Ascending aorta (tissue), 2 donors: Measurements from ENCODE around the gene NOS1AP. TPM values are rescaled to one million over a fixed set of nuclear protein-coding genes. Genes with fewer than 3 reads are reported as not detected.

Experiments used
- DNase-seq, 2 donors: peaks; one replicate each; pipeline ENCODE4 v3.0.0-alpha.2; 2019; ENCODE audit warnings: low spot score in 2 of 2
- H3K27ac ChIP-seq, 2 donors: fragments of 200-600 bp; sonication (generic); one replicate each; pipeline ENCODE4 v1.5.1; 2016 to 2017; ENCODE audit warnings: mild to moderate bottlenecking in 1 of 2
- H3K27me3 ChIP-seq: fragments of 200-600 bp; sonication (generic); one replicate; pipeline ENCODE4 v1.5.1; 2017
- H3K36me3 ChIP-seq, 2 donors: fragments of 200-600 bp; sonication (generic); one replicate each; pipeline ENCODE4 v1.5.1; 2016
- H3K4me1 ChIP-seq, 2 donors: fragments of 200-600 bp; sonication (generic); one replicate each; pipeline ENCODE4 v1.5.1; 2016 to 2017; ENCODE audit warnings: mild to moderate bottlenecking in 1 of 2
- H3K4me3 ChIP-seq, 2 donors: fragments of 200-600 bp; sonication (generic); one replicate each; pipeline ENCODE4 v1.5.1; 2016 to 2017; ENCODE audit warnings: mild to moderate bottlenecking in 1 of 2
- H3K9me3 ChIP-seq, 2 donors: fragments of 200-600 bp; sonication (generic); one replicate each; pipeline ENCODE4 v1.5.1; 2016
- intact Hi-C: fragments of 100-400 bp; cut with DNase I; formaldehyde crosslinking; loops from one replicate; pipeline ENCODE4 v1.15.1; 2023
- total RNA-seq: library from RNA; depleted of rRNA; stranded (reverse); fragments of >200 nt; gene quantifications from one replicate; pipeline ENCODE4 v1.1.0, GENCODE V29; 2016
- TF ChIP-seq, protein P1 (sequence below), 3 experiments: fragments of 200-600 bp in 2 of 3; fragments of 450-650 bp in 1 of 3; sonication (generic) in 2 of 3; IDR thresholded peaks; one replicate each; pipeline ENCODE4 v1.5.1; 2016 to 2019; ENCODE audit warnings: antibody characterized with exemption in 3 of 3, mild to moderate bottlenecking in 1 of 3, moderate library complexity in 1 of 3

The NOS1AP gene
- total RNA-seq, 1 donor from 2014 or later = 5.0 TPM

DNA sequence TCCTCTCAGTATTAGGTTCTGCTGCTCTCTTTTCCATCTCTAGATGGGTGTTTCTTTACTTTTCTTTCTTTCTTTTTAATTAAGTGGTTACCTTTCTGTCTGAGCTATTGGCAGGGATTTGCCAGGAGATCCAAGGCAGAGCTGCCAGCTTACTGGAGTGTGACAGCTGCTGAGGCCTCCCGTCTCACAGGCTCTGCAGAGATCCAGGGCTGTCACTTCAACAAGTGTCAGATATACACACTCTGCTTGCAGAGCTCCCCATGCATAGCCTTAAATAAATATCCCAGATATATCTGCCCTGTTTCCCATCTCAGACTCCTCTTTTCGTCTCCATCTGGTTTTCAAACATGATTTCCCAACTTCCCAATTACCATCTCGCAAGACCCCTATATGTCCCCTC, 124.3 kb downstream of the NOS1AP start:
- intact Hi-C loops = no loop called here
- no peaks in the 10 kb centered on the region for H3K9me3 ChIP-seq
- peaks cover 0 to 3% of the 10 kb centered on the region in 2 donors for H3K4me1 ChIP-seq
- no peak overlapping the region for H3K27ac ChIP-seq
- H3K4me3 ChIP-seq = no peak overlapping the region
- H3K36me3 ChIP-seq = no peaks in the 10 kb centered on the region
- no peak for DNase-seq
- no peaks in the 10 kb centered on the region for H3K27me3 ChIP-seq
- TF ChIP-seq, protein P1, sequence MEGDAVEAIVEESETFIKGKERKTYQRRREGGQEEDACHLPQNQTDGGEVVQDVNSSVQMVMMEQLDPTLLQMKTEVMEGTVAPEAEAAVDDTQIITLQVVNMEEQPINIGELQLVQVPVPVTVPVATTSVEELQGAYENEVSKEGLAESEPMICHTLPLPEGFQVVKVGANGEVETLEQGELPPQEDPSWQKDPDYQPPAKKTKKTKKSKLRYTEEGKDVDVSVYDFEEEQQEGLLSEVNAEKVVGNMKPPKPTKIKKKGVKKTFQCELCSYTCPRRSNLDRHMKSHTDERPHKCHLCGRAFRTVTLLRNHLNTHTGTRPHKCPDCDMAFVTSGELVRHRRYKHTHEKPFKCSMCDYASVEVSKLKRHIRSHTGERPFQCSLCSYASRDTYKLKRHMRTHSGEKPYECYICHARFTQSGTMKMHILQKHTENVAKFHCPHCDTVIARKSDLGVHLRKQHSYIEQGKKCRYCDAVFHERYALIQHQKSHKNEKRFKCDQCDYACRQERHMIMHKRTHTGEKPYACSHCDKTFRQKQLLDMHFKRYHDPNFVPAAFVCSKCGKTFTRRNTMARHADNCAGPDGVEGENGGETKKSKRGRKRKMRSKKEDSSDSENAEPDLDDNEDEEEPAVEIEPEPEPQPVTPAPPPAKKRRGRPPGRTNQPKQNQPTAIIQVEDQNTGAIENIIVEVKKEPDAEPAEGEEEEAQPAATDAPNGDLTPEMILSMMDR (IDR thresholded peaks at IDR 0.05) = no peak

DNA sequence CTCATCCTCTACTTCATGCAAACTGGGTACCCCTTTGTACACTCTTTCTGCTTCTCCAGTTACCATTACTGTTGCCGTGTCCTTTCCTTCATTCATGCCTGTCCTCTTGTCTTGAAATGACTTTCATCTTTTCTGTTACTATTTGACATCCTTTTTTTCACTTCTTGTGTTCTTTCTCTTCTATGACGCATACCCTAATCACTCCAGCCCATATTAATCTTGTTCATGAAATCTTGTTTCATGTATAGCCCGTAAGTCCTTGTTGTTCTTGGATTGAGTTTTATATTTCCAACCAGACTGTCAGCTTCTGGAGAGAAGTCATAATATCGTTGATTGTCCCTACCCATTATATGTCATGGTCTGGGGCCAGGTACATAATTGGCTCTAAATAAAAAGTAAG, 126.1 kb downstream of the NOS1AP start:
- H3K27ac ChIP-seq = no peak overlapping the region
- no peaks in the 10 kb centered on the region for H3K27me3 ChIP-seq
- no peaks in the 10 kb centered on the region for H3K9me3 ChIP-seq
- intact Hi-C loops = no loop called here
- TF ChIP-seq, protein P1 (IDR thresholded peaks at IDR 0.05) = no peak
- H3K36me3 ChIP-seq = no peaks in the 10 kb centered on the region
- H3K4me3 ChIP-seq = no peak overlapping the region
- DNase-seq = no peak
- peaks cover 0 to 3% of the 10 kb centered on the region in 2 donors for H3K4me1 ChIP-seq

DNA sequence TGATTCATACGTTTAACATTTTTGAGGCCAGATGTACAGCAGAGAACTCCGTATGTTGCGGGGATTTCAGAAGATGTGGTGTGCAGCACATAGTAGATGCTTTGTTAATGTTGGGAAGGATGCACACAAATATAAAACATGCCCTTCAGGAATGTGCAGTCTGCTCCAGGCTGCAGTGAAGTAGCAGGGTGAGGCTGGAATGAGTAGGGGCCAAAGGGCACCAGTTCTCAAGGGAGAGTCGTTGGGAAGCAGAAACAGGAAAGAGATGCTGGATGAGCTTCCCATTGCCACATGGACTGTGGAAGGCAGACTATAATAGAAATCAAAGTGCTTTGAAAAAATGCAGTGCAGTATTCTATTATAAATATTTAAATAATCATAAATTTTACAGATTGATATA, 126.9 kb downstream of the NOS1AP start:
- no peaks in the 10 kb centered on the region for H3K36me3 ChIP-seq
- TF ChIP-seq, protein P1 (IDR thresholded peaks at IDR 0.05) = no peak
- intact Hi-C loops = no loop called here
- peaks cover 0 to 3% of the 10 kb centered on the region in 2 donors for H3K4me1 ChIP-seq
- no peak overlapping the region for H3K27ac ChIP-seq
- H3K9me3 ChIP-seq = no peaks in the 10 kb centered on the region
- no peak for DNase-seq
- no peaks in the 10 kb centered on the region for H3K27me3 ChIP-seq
- no peak overlapping the region for H3K4me3 ChIP-seq

DNA sequence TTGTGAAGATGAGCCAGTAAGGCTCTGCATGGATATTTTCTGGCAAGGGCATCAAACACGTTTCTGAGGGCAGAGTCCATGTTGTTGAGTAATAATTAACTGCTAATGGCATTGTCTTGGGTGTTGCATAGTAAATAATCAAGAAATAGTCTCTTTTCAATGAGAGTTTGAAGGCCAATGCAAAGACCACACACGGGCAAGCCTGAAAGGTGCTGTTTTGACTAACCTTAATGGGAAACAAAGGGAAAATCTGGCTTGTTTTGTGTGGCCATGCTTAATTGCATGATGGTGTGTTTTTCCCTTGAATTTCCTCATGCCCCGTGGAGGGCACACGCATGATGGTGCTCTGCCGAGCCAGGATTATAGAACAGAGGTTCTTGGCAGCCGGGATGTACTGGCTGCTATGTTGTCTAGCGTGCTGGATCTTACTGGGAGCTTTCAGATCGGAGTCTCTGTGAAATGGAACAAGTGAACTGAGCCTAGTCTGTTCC, 127.6 kb downstream of the NOS1AP start:
- DNase-seq = no peak
- Histone ChIP-seq H3K27ac (no peak overlapping the region), H3K4me3 (no peak overlapping the region), H3K9me3 (no peaks in the 10 kb centered on the region), H3K4me1 (peaks cover 0 to 3% of the 10 kb centered on the region in 2 donors), H3K27me3 (no peaks in the 10 kb centered on the region), H3K36me3 (no peaks in the 10 kb centered on the region)
- TF ChIP-seq, protein P1 (IDR thresholded peaks at IDR 0.05) = no peak
- intact Hi-C loops = no loop called here

DNA sequence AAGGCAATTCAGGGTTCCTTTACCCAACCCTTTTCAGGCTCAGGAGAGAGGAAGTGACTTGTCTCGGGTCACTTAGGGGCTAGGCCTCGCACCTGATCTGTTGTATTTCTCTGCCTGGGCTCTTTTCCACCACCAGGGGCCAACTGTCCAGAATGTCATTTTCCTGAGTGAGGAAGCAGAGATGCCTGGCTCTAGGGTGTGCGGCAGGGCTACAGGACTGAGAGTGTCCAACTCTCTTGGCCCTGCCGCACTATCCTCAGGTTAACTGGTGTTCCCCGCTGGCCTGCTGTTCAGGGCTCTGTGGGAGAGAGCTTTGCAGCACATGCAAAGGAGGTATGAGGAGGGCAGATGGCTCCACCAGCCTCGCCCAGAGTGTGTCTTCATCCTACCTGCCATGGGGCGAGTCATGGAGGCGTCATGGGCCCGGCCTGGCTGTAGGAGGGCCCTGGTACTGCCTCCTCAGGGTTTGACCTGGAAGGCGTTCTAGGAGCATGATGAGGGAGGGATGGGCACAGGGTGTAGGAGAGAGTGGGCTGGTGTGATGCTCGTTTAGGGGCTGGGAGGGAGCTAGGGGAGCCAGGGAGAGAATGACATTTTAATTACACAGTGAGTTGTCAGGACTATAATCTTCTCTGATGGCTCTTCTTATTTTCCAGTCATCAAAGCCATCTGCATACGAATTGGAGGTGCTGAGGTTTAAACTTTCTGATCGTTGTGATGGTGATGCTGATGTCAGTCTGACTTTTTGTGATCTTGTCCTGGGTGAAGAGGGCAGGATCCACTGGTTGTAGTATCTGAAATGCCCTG, 128.3 kb downstream of the NOS1AP start:
- Histone ChIP-seq H3K9me3 (no peaks in the 10 kb centered on the region), H3K4me1 (peaks cover 0 to 3% of the 10 kb centered on the region in 2 donors), H3K4me3 (no peak overlapping the region), H3K27ac (no peak overlapping the region), H3K36me3 (no peaks in the 10 kb centered on the region), H3K27me3 (no peaks in the 10 kb centered on the region)
- TF ChIP-seq, protein P1 (IDR thresholded peaks at IDR 0.05) = no peak
- DNase-seq = no peak
- intact Hi-C loops = no loop called here
